GM23338 (cell line): Measurements from ENCODE around the gene TNNT2. TPM values are rescaled to one million over a fixed set of nuclear protein-coding genes. Genes with fewer than 3 reads are reported as not detected.

Source experiments
- ATAC-seq: fragments of 200-7000 bp; cut with Tn5 transposase; 3 replicates; pipeline ENCODE4 v1.9.1; 2020
- DNase-seq: peaks from one replicate; pipeline ENCODE4 v3.0.0-alpha.2; 2015; ENCODE audit warnings: low spot score
- H2AFZ ChIP-seq: fragments of 200-600 bp; sonication (generic); 2 replicates; pipeline ENCODE4 v1.8.0; 2016; ENCODE audit warnings: antibody characterized with exemption, mild to moderate bottlenecking, moderate library complexity
- H3F3A ChIP-seq: fragments of 200-600 bp; sonication (generic); replicated peaks from 2 replicates; pipeline ENCODE4 v1.8.0; 2017; ENCODE audit warnings: antibody characterized with exemption, mixed run types, low read depth
- H3K27ac ChIP-seq: fragments of 200-600 bp; sonication (generic); 2 replicates; pipeline ENCODE4 v1.6.1; 2016; ENCODE audit warnings: low read depth
- H3K27me3 ChIP-seq: fragments of 200-600 bp; sonication (generic); 2 replicates; pipeline ENCODE4 v1.8.0; 2016; ENCODE audit warnings: mild to moderate bottlenecking, mixed run types, moderate library complexity; ENCODE audit not compliant: insufficient read depth
- H3K36me3 ChIP-seq: fragments of 200-600 bp; sonication (generic); 2 replicates; pipeline ENCODE4 v1.8.0; 2016; ENCODE audit warnings: mild to moderate bottlenecking; ENCODE audit not compliant: insufficient read depth
- H3K4me1 ChIP-seq: fragments of 200-600 bp; sonication (generic); 2 replicates; pipeline ENCODE4 v1.8.0; 2016; ENCODE audit warnings: mild to moderate bottlenecking, moderate library complexity; ENCODE audit not compliant: insufficient read depth
- H3K4me2 ChIP-seq: fragments of 200-600 bp; sonication (generic); 2 replicates; pipeline ENCODE4 v1.7.1; 2017; ENCODE audit warnings: mixed run types
- H3K4me3 ChIP-seq: fragments of 200-600 bp; sonication (generic); 2 replicates; pipeline ENCODE4 v1.6.1; 2016; ENCODE audit warnings: mixed run types
- H3K79me2 ChIP-seq: fragments of 200-600 bp; sonication (generic); replicated peaks from 2 replicates; pipeline ENCODE4 v1.8.0; 2017; ENCODE audit warnings: mild to moderate bottlenecking; ENCODE audit not compliant: insufficient read depth
- H3K9me2 ChIP-seq: fragments of 200-600 bp; sonication (generic); 2 replicates; pipeline ENCODE4 v1.8.0; 2017; ENCODE audit not compliant: insufficient read depth
- H4K20me1 ChIP-seq: fragments of 200-600 bp; sonication (generic); replicated peaks from 2 replicates; pipeline ENCODE4 v1.8.0; 2017; ENCODE audit warnings: mild to moderate bottlenecking; ENCODE audit not compliant: insufficient read depth
- H3K27ac Mint-ChIP-seq: 2 replicates; pipeline ENCODE4 v1.8.0; 2020; ENCODE audit warnings: inconsistent platforms, mild to moderate bottlenecking, moderate library complexity, mixed read lengths
- H3K27me3 Mint-ChIP-seq: 3 replicates; pipeline ENCODE4 v1.8.0; 2022; ENCODE audit warnings: low read depth, mild to moderate bottlenecking, moderate library complexity, mixed read lengths, inconsistent platforms; ENCODE audit not compliant: insufficient read depth, poor library complexity
- H3K36me3 Mint-ChIP-seq: 3 replicates; pipeline ENCODE4 v1.8.0; 2021; ENCODE audit warnings: low read depth, mild to moderate bottlenecking, inconsistent platforms, moderate library complexity, mixed read lengths
- H3K4me1 Mint-ChIP-seq: 3 replicates; pipeline ENCODE4 v1.8.0; 2020; ENCODE audit warnings: mild to moderate bottlenecking, inconsistent platforms, mixed read lengths
- H3K4me3 Mint-ChIP-seq: 3 replicates; pipeline ENCODE4 v1.8.0; 2021; ENCODE audit warnings: moderate library complexity, mild to moderate bottlenecking, inconsistent platforms, mixed read lengths
- H3K9me3 Mint-ChIP-seq: 3 replicates; pipeline ENCODE4 v1.8.0; 2020; ENCODE audit warnings: moderate library complexity, mild to moderate bottlenecking, inconsistent platforms, mixed read lengths
- CREB1 ChIP-seq: fragments of 250-450 bp; sonication (Bioruptor Pico); IDR thresholded peaks from 2 replicates; pipeline ENCODE4 v1.5.0; 2020; ENCODE audit warnings: low read depth, mild to moderate bottlenecking, moderate library complexity
- CTCF ChIP-seq, 2 experiments: fragments of 200-600 bp in 1 of 2; sonication (generic) in 1 of 2; conservative IDR thresholded peaks; 2 replicates each; pipeline versions ENCODE4 v1.5.1 to v1.6.1; 2016 to 2017; ENCODE audit warnings: antibody characterized with exemption in 2 of 2, low read depth in 2 of 2, mild to moderate bottlenecking in 2 of 2, moderate library complexity in 1 of 2
- JUNB ChIP-seq: IDR thresholded peaks from one replicate; pipeline ENCODE4 v1.6.1; 2016; ENCODE audit warnings: antibody characterized with exemption; ENCODE audit not compliant: unreplicated experiment
- NANOG ChIP-seq: IDR thresholded peaks from 2 replicates; pipeline ENCODE4 v1.6.1; 2016; ENCODE audit warnings: antibody characterized with exemption, borderline replicate concordance
- STAT1 ChIP-seq: IDR thresholded peaks from one replicate; pipeline ENCODE4 v1.6.1; 2016; ENCODE audit warnings: antibody characterized with exemption; ENCODE audit not compliant: unreplicated experiment
- ZNF114 ChIP-seq: fragments of 250-450 bp; sonication (Bioruptor Pico); IDR thresholded peaks from 2 replicates; pipeline ENCODE4 v1.5.0; 2020; ENCODE audit warnings: mild to moderate bottlenecking, moderate library complexity
- ZNF331 ChIP-seq: fragments of 250-450 bp; sonication (Bioruptor Pico); IDR thresholded peaks from 2 replicates; pipeline ENCODE4 v1.5.0; 2020; ENCODE audit warnings: low read depth, mild to moderate bottlenecking, moderate library complexity
- ZNF462 ChIP-seq: fragments of 250-450 bp; sonication (Bioruptor Pico); IDR thresholded peaks from 2 replicates; pipeline ENCODE4 v1.5.0; 2020; ENCODE audit warnings: mild to moderate bottlenecking, moderate library complexity
- polyA plus RNA-seq: library from polyadenylated mRNA; unstranded; fragments of >200 nt; fragmentation: Nextera tagmentation; extraction: Ambion mirVana; gene quantifications from 2 replicates; pipeline ENCODE4 v1.2.1, GENCODE V29; 2016
- total RNA-seq: library from RNA; depleted of rRNA; stranded (reverse); fragments of >200 nt; shearing (Covaris generic); gene quantifications from 2 replicates; pipeline ENCODE4 v1.2.3, GENCODE V29; 2014

TNNT2 gene
- total and polyA plus RNA-seq, 2 experiments from 2014 or later: 7.5 to 19.1 TPM

GRCh38 chr1:201405484-201405831, 28.0 kb upstream of the TNNT2 start:
- no peak for TF ChIP-seq CREB1 (CRISPR knock-in tag)
- no peak for TF ChIP-seq ZNF114
- TF ChIP-seq JUNB: no peak
- no peak for TF ChIP-seq ZNF331 (CRISPR knock-in tag)
- no peak for TF ChIP-seq NANOG
- no peak for TF ChIP-seq CTCF (conservative IDR thresholded peaks at IDR 0.05; ENCODE audit: low read depth in 2 of 2)
- TF ChIP-seq ZNF462 (CRISPR knock-in tag): no peak
- no peak for TF ChIP-seq STAT1
- Histone ChIP-seq H3F3A (no peaks in the 10 kb centered on the region), H3K79me2 (no peaks in the 10 kb centered on the region), H3K4me3 (no peak overlapping the region), H3K4me2 (no peak overlapping the region), H3K27me3 (peaks cover 11% of the 10 kb centered on the region), H2AFZ (no peak overlapping the region), H3K36me3 (no peaks in the 10 kb centered on the region), H3K27ac (no peak overlapping the region), H4K20me1 (no peaks in the 10 kb centered on the region), H3K4me1 (0 out of 2 replicates have a peak, but pooled peaks cover under 1% of the 10 kb centered on the region), H3K9me2 (no peaks in the 10 kb centered on the region)
- Mint-ChIP-seq H3K27me3 (peaks cover 8% of the 10 kb centered on the region), H3K9me3 (no peaks in the 10 kb centered on the region), H3K27ac (no peak overlapping the region), H3K4me3 (no peak overlapping the region), H3K4me1 (peaks cover 5% of the 10 kb centered on the region), H3K36me3 (no peaks in the 10 kb centered on the region)
- no peak for DNase-seq
- no peak for ATAC-seq
